Osteocyte (in vitro differentiated cells): ENCODE data around the gene PTPRN2. TPM values are rescaled to one million over a fixed set of nuclear protein-coding genes. Genes with fewer than 3 reads are reported as not detected.

Experiments used
- DNase-seq: peaks from one replicate; pipeline ENCODE4 v3.0.0; 2021; ENCODE audit warnings: mixed read lengths; ENCODE audit not compliant: unreplicated experiment; ENCODE audit errors: extremely low spot score
- H3K27ac Mint-ChIP-seq: one replicate; pipeline ENCODE4 v1.8.0; 2021; ENCODE audit warnings: mild to moderate bottlenecking, mixed read lengths; ENCODE audit not compliant: unreplicated experiment
- H3K27me3 Mint-ChIP-seq: one replicate; pipeline ENCODE4 v1.8.0; 2021; ENCODE audit warnings: mixed read lengths; ENCODE audit not compliant: unreplicated experiment
- H3K36me3 Mint-ChIP-seq: one replicate; pipeline ENCODE4 v1.8.0; 2021; ENCODE audit warnings: mixed read lengths; ENCODE audit not compliant: unreplicated experiment
- H3K4me1 Mint-ChIP-seq: one replicate; pipeline ENCODE4 v1.8.0; 2021; ENCODE audit warnings: mixed read lengths; ENCODE audit not compliant: unreplicated experiment
- H3K4me3 Mint-ChIP-seq: one replicate; pipeline ENCODE4 v1.8.0; 2021; ENCODE audit warnings: mild to moderate bottlenecking, moderate library complexity, mixed read lengths; ENCODE audit not compliant: unreplicated experiment
- H3K9me3 Mint-ChIP-seq: one replicate; pipeline ENCODE4 v1.8.0; 2021; ENCODE audit warnings: mixed read lengths; ENCODE audit not compliant: unreplicated experiment
- CTCF ChIP-seq: fragments of 200-600 bp; sonication (generic); IDR thresholded peaks from 2 replicates; pipeline ENCODE4 v1.5.0; 2021; ENCODE audit warnings: antibody characterized with exemption, mild to moderate bottlenecking, moderate library complexity
- total RNA-seq: library from RNA; stranded (reverse); gene quantifications from 2 replicates; pipeline ENCODE4 v1.2.1, GENCODE V29; 2021

PTPRN2 gene
- total RNA-seq, 1 donor from 2014 or later = 0.59 TPM

GRCh38 chr7:157513682-157514081 lies 1073.9 kb downstream of the PTPRN2 start:
- H3K4me3 Mint-ChIP-seq = no peak overlapping the region

GRCh38 chr7:157513162-157513621 lies 1074.4 kb downstream of the PTPRN2 start:
- Mint-ChIP-seq H3K27ac (no peak overlapping the region), H3K4me3 (no peak overlapping the region), H3K27me3 (peaks cover 2% of the 10 kb centered on the region), H3K36me3 (no peaks in the 10 kb centered on the region), H3K4me1 (no peaks in the 10 kb centered on the region), H3K9me3 (no peaks in the 10 kb centered on the region)
- no peak for TF ChIP-seq CTCF
- DNase-seq = peak; percentile 73

More at GRCh38 chr7:157513682-157514081, 1073.9 kb downstream of the PTPRN2 start:
- TF ChIP-seq CTCF = no peak
- Mint-ChIP-seq H3K4me1 (no peaks in the 10 kb centered on the region), H3K27ac (no peak overlapping the region), H3K27me3 (peaks cover 2% of the 10 kb centered on the region), H3K36me3 (no peaks in the 10 kb centered on the region), H3K9me3 (no peaks in the 10 kb centered on the region)
- DNase-seq = peak; percentile 63

DNA sequence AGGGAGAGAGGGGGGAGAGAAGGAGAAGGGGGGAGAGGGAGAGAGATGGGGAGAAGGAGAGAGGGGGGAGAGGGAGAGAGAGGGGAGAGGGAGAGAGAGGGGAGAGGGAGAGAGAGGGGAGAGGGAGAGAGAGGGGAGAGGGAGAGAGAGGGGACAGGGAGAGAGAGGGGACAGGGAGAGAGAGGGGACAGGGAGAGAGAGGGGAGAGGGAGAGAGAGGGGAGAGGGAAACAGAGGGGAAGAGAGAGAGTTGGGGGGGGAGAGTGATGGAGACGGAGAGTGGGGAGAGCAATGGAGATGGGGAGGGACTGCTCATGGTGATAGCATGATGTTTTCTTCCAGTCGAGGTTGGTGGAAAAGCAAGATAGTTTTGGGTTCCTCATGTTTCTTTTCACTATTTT lies 1078.4 kb downstream of the PTPRN2 start:
- Mint-ChIP-seq H3K9me3 (peaks cover 8% of the 10 kb centered on the region), H3K4me3 (no peak overlapping the region), H3K4me1 (no peaks in the 10 kb centered on the region), H3K27me3 (peaks cover 4% of the 10 kb centered on the region), H3K36me3 (no peaks in the 10 kb centered on the region), H3K27ac (no peak overlapping the region)
- DNase-seq = no peak
- TF ChIP-seq CTCF = no peak

DNA sequence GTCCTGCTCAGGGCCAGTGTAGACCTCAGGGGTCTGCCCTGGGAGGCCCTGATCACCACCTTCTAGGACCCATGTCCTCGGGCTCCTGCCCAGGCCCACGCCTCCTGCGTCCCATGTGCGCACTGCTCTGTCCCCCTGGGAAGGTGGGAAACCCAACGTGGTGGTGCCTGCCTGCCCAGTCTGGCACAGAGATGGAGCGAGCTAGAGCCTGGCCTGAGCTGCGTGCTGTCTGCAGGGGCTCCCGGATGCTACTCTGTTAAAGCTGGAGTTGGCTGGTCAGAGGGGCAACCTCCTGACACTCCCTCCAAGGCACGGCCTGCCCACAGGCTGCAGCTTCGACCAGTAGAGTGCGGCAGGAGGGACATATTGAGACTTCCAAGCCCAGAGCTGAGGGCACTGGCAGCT lies 1079.1 kb downstream of the PTPRN2 start:
- peaks cover 8% of the 10 kb centered on the region for H3K9me3 Mint-ChIP-seq
- H3K36me3 Mint-ChIP-seq = no peaks in the 10 kb centered on the region
- DNase-seq = peak; percentile 80
- no peaks in the 10 kb centered on the region for H3K4me1 Mint-ChIP-seq
- no peak for TF ChIP-seq CTCF
- no peak overlapping the region for H3K27ac Mint-ChIP-seq
- peaks cover 4% of the 10 kb centered on the region for H3K27me3 Mint-ChIP-seq
- H3K4me3 Mint-ChIP-seq = no peak overlapping the region

DNA sequence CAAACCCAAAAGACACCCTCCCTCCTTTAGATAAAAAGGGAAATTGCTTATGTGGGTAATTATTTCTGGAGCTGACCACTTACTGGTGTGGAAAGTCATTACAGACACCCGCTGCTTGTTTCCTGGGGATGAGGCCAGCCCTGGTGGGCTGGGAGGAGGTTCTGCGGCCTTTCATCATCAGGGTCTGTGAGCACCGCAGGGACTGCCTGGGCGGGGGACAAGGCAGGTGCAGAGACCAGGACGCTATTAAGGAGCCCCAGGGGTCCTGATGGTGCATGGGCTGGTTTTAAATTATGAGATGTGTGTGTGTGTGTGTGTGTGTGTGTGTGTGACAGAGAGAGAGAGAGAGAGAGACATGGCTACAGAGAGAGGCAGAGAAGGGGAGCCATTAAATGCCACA lies 1079.6 kb downstream of the PTPRN2 start:
- DNase-seq = peak; percentile 54
- H3K36me3 Mint-ChIP-seq = no peaks in the 10 kb centered on the region
- H3K27ac Mint-ChIP-seq = no peak overlapping the region
- H3K4me3 Mint-ChIP-seq = no peak overlapping the region
- H3K9me3 Mint-ChIP-seq = peaks cover 8% of the 10 kb centered on the region
- H3K27me3 Mint-ChIP-seq = peaks cover 4% of the 10 kb centered on the region
- H3K4me1 Mint-ChIP-seq = no peaks in the 10 kb centered on the region
- TF ChIP-seq CTCF = no peak
